Lung (tissue), 12 donors: ENCODE data around the gene CD24. TPM values are rescaled to one million over a fixed set of nuclear protein-coding genes. Genes with fewer than 3 reads are reported as not detected.

Source experiments
- ATAC-seq: fragments of 200-7000 bp; cut with Tn5 transposase; one replicate; pipeline ENCODE4 v1.9.1; 2020; ENCODE audit warnings: moderate number of reproducible peaks; ENCODE audit not compliant: insufficient read depth, low FRiP score
- DNase-seq, 3 donors: peaks; one replicate each; pipeline ENCODE4 v3.0.0-alpha.2; 2013 to 2017
- H3K27ac ChIP-seq, 2 donors: one replicate each; pipeline ENCODE4 v1.5.1; 2013; ENCODE audit warnings: mild to moderate bottlenecking in 2 of 2, moderate library complexity in 2 of 2, control low read depth in 1 of 2, inconsistent platforms in 1 of 2, low read depth in 1 of 2, low read length in 1 of 2
- H3K27me3 ChIP-seq, 3 donors: one replicate each; pipeline ENCODE4 v1.5.1; 2013; ENCODE audit warnings: low read length in 2 of 3; ENCODE audit not compliant: control insufficient read depth in 3 of 3, insufficient read depth in 3 of 3
- H3K36me3 ChIP-seq, 4 donors: one replicate each; pipeline ENCODE4 v1.5.1; 2013; ENCODE audit warnings: low read length in 4 of 4, mild to moderate bottlenecking in 1 of 4, moderate library complexity in 1 of 4; ENCODE audit not compliant: control insufficient read depth in 4 of 4, insufficient read depth in 4 of 4
- H3K4me1 ChIP-seq, 5 donors: one replicate each; pipeline ENCODE4 v1.5.1; 2013; ENCODE audit warnings: low read length in 5 of 5, mild to moderate bottlenecking in 2 of 5, moderate library complexity in 1 of 5; ENCODE audit not compliant: control insufficient read depth in 5 of 5, insufficient read depth in 5 of 5
- H3K4me3 ChIP-seq: one replicate; pipeline ENCODE4 v1.5.1; 2013; ENCODE audit warnings: mild to moderate bottlenecking, control low read depth, moderate library complexity
- H3K9ac ChIP-seq, 2 donors: one replicate each; pipeline ENCODE4 v1.5.1; 2013; ENCODE audit warnings: low read length in 2 of 2, control low read depth in 1 of 2; ENCODE audit not compliant: insufficient read depth in 1 of 2
- H3K9me3 ChIP-seq, 4 donors: one replicate each; pipeline ENCODE4 v1.5.1; 2013; ENCODE audit warnings: low read length in 3 of 4, mild to moderate bottlenecking in 1 of 4, moderate library complexity in 1 of 4; ENCODE audit not compliant: control insufficient read depth in 4 of 4, insufficient read depth in 3 of 4
- WGBS, 2 donors: extraction: QIAGEN DNeasy Blood & Tissue Kit; methylation state at CpG; one replicate each; pipeline ENCODE4 v1.1.7; 2013; 5-methylcytosine and 5-hydroxymethylcytosine counted together
- polyA plus RNA-seq, 2 donors: library from polyadenylated mRNA; stranded (reverse); fragments of 200-250 nt; gene quantifications; one replicate each; pipeline ENCODE4 v1.2.1, GENCODE V29; 2013
- total RNA-seq, 2 donors: library from RNA; depleted of rRNA in 1 of 2; stranded (reverse); fragments of >200 nt in 1 of 2; gene quantifications; one replicate each; pipeline ENCODE4 v1.2.1, GENCODE V29; 2014 to 2021
- TF ChIP-seq, protein P1 (sequence below): IDR thresholded peaks from 2 replicates; pipeline ENCODE4 v1.5.1; 2012; ENCODE audit warnings: mild to moderate bottlenecking; ENCODE audit errors: control extremely low read depth, extremely low read depth
- donor health status: control.
- donor health status: control.
- donor health status: Bipolar disorder and iron deficiency.
- donor health status: healthy.
- donor health status: DM: yes; HTN: yes; CAD: no.

Gene CD24
- total and polyA plus RNA-seq, 4 donors: 44.9 to 155 (median 62.4) TPM

DNA sequence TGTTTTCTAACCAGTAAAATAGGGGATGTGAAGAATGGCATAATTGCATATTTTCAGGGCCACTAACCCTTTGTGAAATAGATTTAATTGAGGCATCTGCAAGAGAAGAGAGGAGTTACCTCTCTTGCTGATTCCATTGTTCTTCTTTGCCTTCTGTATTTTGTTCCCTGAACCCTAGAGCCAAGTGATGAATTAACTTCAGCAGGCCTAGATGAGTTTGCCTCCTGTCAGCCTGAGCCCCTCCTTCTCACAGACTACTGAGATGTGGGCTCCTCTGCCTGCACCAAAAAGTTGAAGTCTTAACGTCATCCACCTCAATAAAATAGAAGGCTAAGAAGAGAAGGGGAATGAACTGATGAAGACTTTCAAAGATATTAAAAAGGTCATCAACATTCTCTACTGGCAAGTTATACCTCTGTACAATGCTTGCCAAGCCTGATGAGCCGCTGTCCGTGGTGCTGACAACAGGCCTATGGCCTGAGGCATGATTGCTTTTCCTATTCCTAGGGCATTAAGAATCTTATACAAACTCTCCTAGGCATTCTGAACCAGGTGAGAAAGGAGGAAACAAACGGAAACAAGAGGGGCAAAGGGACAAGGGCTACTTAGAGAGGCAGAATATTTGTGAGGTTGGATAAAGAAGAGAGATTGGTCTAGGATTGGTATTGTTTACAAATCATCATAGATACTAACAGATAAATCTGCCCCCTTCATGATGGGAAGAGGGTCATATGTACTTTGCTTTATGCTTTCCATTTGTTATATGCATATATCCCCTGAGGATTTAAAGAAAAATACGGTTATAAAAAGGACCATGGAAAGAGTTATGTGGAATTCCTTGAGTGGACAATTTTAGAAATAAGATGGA lies 46.8 kb downstream of the CD24 start:
- peak; percentile 66 to 80 (median 76) for DNase-seq
- no peak for ATAC-seq
- H3K9me3 ChIP-seq: no peaks in the 10 kb centered on the region
- no peak overlapping the region for H3K9ac ChIP-seq
- TF ChIP-seq, protein P1, sequence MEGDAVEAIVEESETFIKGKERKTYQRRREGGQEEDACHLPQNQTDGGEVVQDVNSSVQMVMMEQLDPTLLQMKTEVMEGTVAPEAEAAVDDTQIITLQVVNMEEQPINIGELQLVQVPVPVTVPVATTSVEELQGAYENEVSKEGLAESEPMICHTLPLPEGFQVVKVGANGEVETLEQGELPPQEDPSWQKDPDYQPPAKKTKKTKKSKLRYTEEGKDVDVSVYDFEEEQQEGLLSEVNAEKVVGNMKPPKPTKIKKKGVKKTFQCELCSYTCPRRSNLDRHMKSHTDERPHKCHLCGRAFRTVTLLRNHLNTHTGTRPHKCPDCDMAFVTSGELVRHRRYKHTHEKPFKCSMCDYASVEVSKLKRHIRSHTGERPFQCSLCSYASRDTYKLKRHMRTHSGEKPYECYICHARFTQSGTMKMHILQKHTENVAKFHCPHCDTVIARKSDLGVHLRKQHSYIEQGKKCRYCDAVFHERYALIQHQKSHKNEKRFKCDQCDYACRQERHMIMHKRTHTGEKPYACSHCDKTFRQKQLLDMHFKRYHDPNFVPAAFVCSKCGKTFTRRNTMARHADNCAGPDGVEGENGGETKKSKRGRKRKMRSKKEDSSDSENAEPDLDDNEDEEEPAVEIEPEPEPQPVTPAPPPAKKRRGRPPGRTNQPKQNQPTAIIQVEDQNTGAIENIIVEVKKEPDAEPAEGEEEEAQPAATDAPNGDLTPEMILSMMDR: no peak
- 16 to 31% methylated on average over 5 of the region's 5 CpGs for WGBS, 2 donors
- no peak overlapping the region for H3K27ac ChIP-seq
- H3K4me1 ChIP-seq: peaks cover 0 to 9% (median 0%) of the 10 kb centered on the region in 5 donors
- H3K36me3 ChIP-seq: no peaks in the 10 kb centered on the region
- H3K27me3 ChIP-seq: peaks cover 0 to 3% (median 0%) of the 10 kb centered on the region in 3 donors
- H3K4me3 ChIP-seq: peak overlapping the region; percentile 4

DNA sequence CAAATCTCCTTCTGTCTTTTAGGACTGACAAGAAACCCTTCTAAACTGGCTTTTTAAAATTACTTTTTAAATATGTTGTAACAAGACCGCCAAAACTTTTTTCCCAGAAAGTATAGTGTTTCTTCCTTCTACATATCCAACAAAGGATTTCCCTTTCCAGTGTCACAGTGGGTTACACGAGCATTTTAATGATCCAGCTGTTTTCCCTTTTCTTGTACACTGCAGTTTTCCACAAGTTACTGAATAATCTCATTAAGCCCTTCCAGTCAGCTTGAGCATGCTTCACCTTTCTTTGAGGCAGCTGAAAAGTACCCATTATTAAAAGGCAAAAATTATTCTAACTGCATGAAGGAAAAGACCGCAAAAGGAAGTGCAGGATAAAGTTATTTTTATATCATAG lies 48.6 kb downstream of the CD24 start:
- TF ChIP-seq, protein P1: no peak
- Histone ChIP-seq H3K4me3 (no peak overlapping the region), H3K4me1 (peaks cover 0 to 9% (median 0%) of the 10 kb centered on the region in 5 donors), H3K27me3 (peaks cover 0 to 3% (median 0%) of the 10 kb centered on the region in 3 donors), H3K9me3 (no peaks in the 10 kb centered on the region), H3K27ac (no peak overlapping the region), H3K36me3 (no peaks in the 10 kb centered on the region), H3K9ac (no peak overlapping the region)
- DNase-seq (no peak), ATAC-seq (no peak)
- 68 to 75% methylated on average over 3 of the region's 3 CpGs for WGBS, 2 donors

DNA sequence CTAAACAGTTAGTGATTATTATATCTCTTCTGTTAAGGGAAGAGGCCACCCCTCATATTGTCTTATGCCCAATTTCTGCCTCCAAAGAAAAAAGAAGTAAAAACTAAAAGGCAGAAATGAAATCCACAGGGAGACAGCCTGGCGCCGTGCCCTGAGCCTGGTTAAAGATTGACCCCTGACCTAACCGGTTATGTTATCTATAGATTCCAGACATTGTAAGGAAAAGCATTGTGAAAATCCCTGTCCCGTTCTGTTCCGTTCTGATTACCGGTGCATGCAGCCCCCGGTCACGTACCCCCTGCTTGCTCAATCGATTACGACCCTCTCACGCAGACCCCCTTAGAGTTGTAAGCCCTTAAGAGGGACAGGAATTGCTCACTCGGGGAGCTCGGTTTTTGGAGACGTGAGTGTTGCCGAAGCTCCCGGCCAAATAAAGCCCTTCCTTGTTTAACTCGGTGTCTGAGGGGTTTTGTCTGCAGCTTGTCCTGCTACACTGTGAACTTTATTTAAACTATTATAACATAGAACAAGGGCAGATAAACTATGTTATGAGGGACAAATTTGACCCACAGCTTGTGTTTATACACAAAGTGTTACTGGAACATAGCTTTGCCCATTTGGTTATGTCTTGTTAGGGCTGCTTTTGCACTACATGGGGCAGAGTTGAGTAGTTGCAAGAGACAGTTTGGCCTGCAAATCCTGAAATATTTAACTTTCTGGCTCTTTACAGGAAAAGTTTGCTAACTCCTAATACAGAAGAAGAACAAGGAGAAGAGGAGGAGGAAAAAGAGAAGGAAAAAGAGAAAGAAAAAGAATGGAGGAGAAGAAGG lies 49.6 kb downstream of the CD24 start:
- DNase-seq (peak in 2 of 3 donors; percentile 47 to 60), ATAC-seq (no peak)
- H3K27ac ChIP-seq: no peak overlapping the region
- TF ChIP-seq, protein P1: no peak
- no peaks in the 10 kb centered on the region for H3K9me3 ChIP-seq
- H3K27me3 ChIP-seq: peaks cover 0 to 3% (median 0%) of the 10 kb centered on the region in 3 donors
- H3K36me3 ChIP-seq: no peaks in the 10 kb centered on the region
- peaks cover 0 to 9% (median 0%) of the 10 kb centered on the region in 5 donors for H3K4me1 ChIP-seq
- H3K4me3 ChIP-seq: no peak overlapping the region
- WGBS, 2 donors: 18 to 20% methylated on average over 17 of the region's 17 CpGs
- H3K9ac ChIP-seq: no peak overlapping the region
